GM12878 (cell line): ENCODE results near the gene RNF34. TPM values are rescaled to one million over a fixed set of nuclear protein-coding genes. Genes with fewer than 3 reads are reported as not detected.

Source experiments
- ATAC-seq: fragments of 200-7000 bp; cut with Tn5 transposase; 3 replicates; pipeline ENCODE4 v1.9.1; 2020; ENCODE audit warnings: mild to moderate bottlenecking, moderate library complexity
- BruUV-seq: library from RNA; stranded (reverse); fragments of 400-500 nt; replicated peaks from 2 replicates; lab custom pipeline; 2021; lab: Mats Ljungman, UMichigan
- CTCF ChIA-PET: fragments of 300-600 bp; sonication (Branson Sonifier 250); formaldehyde crosslinking; extraction: SDS; loops from one replicate; lab custom pipeline; 2021; ENCODE audit warnings: inconsistent platforms; lab: Yijun Ruan, JAX
- POLR2A ChIA-PET: fragments of 350-600 bp; formaldehyde crosslinking; extraction: SDS; loops from one replicate; lab custom pipeline; 2021; ENCODE audit warnings: inconsistent platforms; lab: Charles Lee
- RAD21 ChIA-PET: fragments of 300-600 bp; sonication (Branson Sonifier 250); formaldehyde crosslinking; loops from one replicate; lab custom pipeline; 2023; ENCODE audit warnings: antibody characterized with exemption; ENCODE audit not compliant: unreplicated experiment; lab: Charles Lee
- SMC1A ChIA-PET: fragments of 300-600 bp; sonication (Branson Sonifier 250); formaldehyde crosslinking; loops from one replicate; lab custom pipeline; 2023; ENCODE audit not compliant: unreplicated experiment, uncharacterized antibody; lab: Charles Lee
- DNase-seq: peaks from one replicate; pipeline ENCODE4 v3.0.0-alpha.2; 2011; ENCODE audit warnings: low read depth, low spot score
- FAIRE-seq: peaks from 3 replicates; lab custom pipeline; 2011; peaks lifted over from hg19 to GRCh38; lab: Jason Lieb, UNC
- H2AFZ ChIP-seq: 2 replicates; pipeline ENCODE4 v1.6.0; 2011; ENCODE audit warnings: low read depth, low read length, control low read depth; ENCODE audit not compliant: control insufficient read depth
- H3K27ac ChIP-seq: 2 replicates; pipeline ENCODE4 v1.5.1; 2011; ENCODE audit warnings: control low read depth; ENCODE audit not compliant: control insufficient read depth, insufficient read depth
- H3K27me3 ChIP-seq, 2 experiments: replicated peaks in 1 of 2; 2 replicates each; pipeline versions ENCODE4 v1.6.0 to v1.6.1; 2011; ENCODE audit warnings: low read length in 1 of 2; ENCODE audit not compliant: control insufficient read depth in 2 of 2, insufficient read depth in 2 of 2
- H3K36me3 ChIP-seq, 2 experiments: 2 replicates each; pipeline ENCODE4 v1.5.1; 2011; ENCODE audit warnings: low read length in 1 of 2; ENCODE audit not compliant: control insufficient read depth in 2 of 2, insufficient read depth in 2 of 2
- H3K4me1 ChIP-seq: 2 replicates; pipeline ENCODE4 v1.6.1; 2011; ENCODE audit warnings: mild to moderate bottlenecking, low read length, moderate library complexity, mixed read lengths; ENCODE audit not compliant: control insufficient read depth, insufficient read depth
- H3K4me2 ChIP-seq: 2 replicates; pipeline ENCODE4 v1.6.0; 2011; ENCODE audit warnings: control low read depth; ENCODE audit not compliant: control insufficient read depth, insufficient read depth
- H3K4me3 ChIP-seq: fragments of 200-600 bp; sonication (generic); 2 replicates; pipeline ENCODE4 v1.5.1; 2016
- H3K79me2 ChIP-seq: 2 replicates; pipeline ENCODE4 v1.6.0; 2011; ENCODE audit warnings: low read length; ENCODE audit not compliant: control insufficient read depth, insufficient read depth
- H3K9ac ChIP-seq: 2 replicates; pipeline ENCODE4 v1.8.0; 2011; ENCODE audit warnings: low read length, control low read depth, mixed read lengths; ENCODE audit not compliant: control insufficient read depth, insufficient read depth
- H3K9me3 ChIP-seq: replicated peaks from 3 replicates; pipeline ENCODE4 v1.5.1; 2011; ENCODE audit warnings: mild to moderate bottlenecking, low read length; ENCODE audit not compliant: control insufficient read depth, insufficient read depth
- H4K20me1 ChIP-seq: 2 replicates; pipeline ENCODE4 v1.6.0; 2011; ENCODE audit not compliant: control insufficient read depth, insufficient read depth
- ASH2L ChIP-seq: fragments of 300-600, 200-600 bp; sonication (generic); IDR thresholded peaks from 2 replicates; pipeline ENCODE4 v1.6.1; 2017; ENCODE audit warnings: low read depth, mild to moderate bottlenecking, borderline replicate concordance
- BCL11A ChIP-seq: IDR thresholded peaks from 2 replicates; pipeline ENCODE4 v1.6.1; 2011; ENCODE audit warnings: low read depth, low read length
- CBX3 ChIP-seq: fragments of 200-600 bp; sonication (generic); IDR thresholded peaks from 2 replicates; pipeline ENCODE4 v1.6.1; 2016; ENCODE audit warnings: low read depth, borderline replicate concordance
- CREM ChIP-seq: IDR thresholded peaks from 2 replicates; pipeline ENCODE4 v1.6.1; 2014; ENCODE audit warnings: antibody characterized with exemption, low read depth
- CTCF ChIP-seq, 3 experiments: IDR thresholded peaks in 2 of 3; conservative IDR thresholded peaks in 1 of 3; 2 replicates each; pipeline ENCODE4 v1.5.1; 2011; ENCODE audit warnings: low read depth in 3 of 3, low read length in 3 of 3, mild to moderate bottlenecking in 3 of 3, control low read depth in 2 of 3, moderate library complexity in 2 of 3, inconsistent platforms in 1 of 3, mixed read lengths in 1 of 3; ENCODE audit not compliant: control insufficient read depth in 2 of 3, insufficient read depth in 1 of 3; ENCODE audit errors: extremely low read depth in 1 of 3
- DPF2 ChIP-seq: fragments of 450-650 bp; IDR thresholded peaks from 2 replicates; pipeline ENCODE4 v1.6.1; 2017; ENCODE audit warnings: mild to moderate bottlenecking
- MEF2B ChIP-seq: fragments of 450-650 bp; IDR thresholded peaks from 2 replicates; pipeline ENCODE4 v1.6.1; 2018; ENCODE audit warnings: mild to moderate bottlenecking, moderate library complexity; ENCODE audit not compliant: partially characterized antibody, poor library complexity, severe bottlenecking
- POLR2A ChIP-seq: IDR thresholded peaks from 2 replicates; pipeline ENCODE4 v1.6.1; 2011; ENCODE audit warnings: low read depth, mild to moderate bottlenecking, low read length
- POLR2AphosphoS2 ChIP-seq: IDR thresholded peaks from 2 replicates; pipeline ENCODE4 v1.6.1; 2011; ENCODE audit warnings: low read depth, mild to moderate bottlenecking, low read length, improper control_type of control experiment, moderate library complexity
- SMAD1 ChIP-seq: fragments of 450-650 bp; IDR thresholded peaks from 2 replicates; pipeline ENCODE4 v1.6.1; 2018; ENCODE audit warnings: mild to moderate bottlenecking, low read depth; ENCODE audit not compliant: partially characterized antibody
- SMARCA5 ChIP-seq: fragments of 450-650 bp; IDR thresholded peaks from 2 replicates; pipeline ENCODE4 v1.6.1; 2017; ENCODE audit warnings: mild to moderate bottlenecking
- SPI1 ChIP-seq: IDR thresholded peaks from 2 replicates; pipeline ENCODE4 v1.6.1; 2011; ENCODE audit warnings: low read depth, mild to moderate bottlenecking, low read length, moderate library complexity, borderline replicate concordance; ENCODE audit not compliant: insufficient read depth
- STAT1 ChIP-seq: fragments of 450-650 bp; conservative IDR thresholded peaks from 2 replicates; pipeline ENCODE4 v1.6.1; 2014; ENCODE audit warnings: antibody characterized with exemption, mild to moderate bottlenecking
- STAT3 ChIP-seq: IDR thresholded peaks from 2 replicates; pipeline ENCODE4 v1.6.1; 2011; ENCODE audit warnings: low read depth, low read length, improper control_type of control experiment
- USF2 ChIP-seq: IDR thresholded peaks from 2 replicates; pipeline ENCODE4 v1.6.1; 2011; ENCODE audit warnings: low read depth, low read length, improper control_type of control experiment, borderline replicate concordance
- WRNIP1 ChIP-seq: IDR thresholded peaks from 2 replicates; pipeline ENCODE4 v1.6.1; 2011; ENCODE audit warnings: low read depth, low read length, improper control_type of control experiment, borderline replicate concordance
- ZNF24 ChIP-seq: fragments of 450-650 bp; IDR thresholded peaks from 2 replicates; pipeline ENCODE4 v1.6.1; 2017; ENCODE audit warnings: antibody characterized with exemption, mild to moderate bottlenecking
- ZZZ3 ChIP-seq: IDR thresholded peaks from 2 replicates; pipeline ENCODE4 v1.6.1; 2011; ENCODE audit warnings: low read depth; ENCODE audit not compliant: control insufficient read depth, insufficient read length
- WGBS: methylation state at CpG from one replicate; pipeline ENCODE4 v1.1.6; 2016; ENCODE audit warnings: low lambda C conversion rate; ENCODE audit not compliant: insufficient replicate concordance, insufficient coverage; ENCODE audit errors: missing lambda C conversion rate; 5-methylcytosine and 5-hydroxymethylcytosine counted together
- in situ Hi-C: fragments of 300-500 bp; cut with MboI; formaldehyde crosslinking; loops from 9 replicates; pipeline ENCODE4 v1.14.3; 2018; ENCODE audit warnings: mixed read lengths
- intact Hi-C: fragments of 100-400 bp; cut with micrococcal nuclease; formaldehyde crosslinking; loops from one replicate; pipeline ENCODE4 v1.14.2; 2022; ENCODE audit not compliant: unreplicated experiment
- polyA plus RNA-seq, 11 experiments: library from polyadenylated mRNA; depleted of rRNA in 4 of 11; unstranded in 6 of 11; stranded (reverse) in 5 of 11; fragments of >200 nt; fragmentation: Nextera tagmentation in 4 of 11; fragmentation: Illumina TruSeq in 1 of 11; extraction: Ambion mirVana in 4 of 11; extraction: Trizol in 1 of 11; gene quantifications; 1 replicate in 1 of 11; 2 replicates in 10 of 11; pipeline versions ENCODE4 v1.2.1 to v1.2.3, GENCODE V29; 2011 to 2016; ENCODE audit warnings: inconsistent platforms in 2 of 11, missing spikeins in 2 of 11, low read depth in 1 of 11
- total RNA-seq, 4 experiments: library from RNA; depleted of rRNA in 3 of 4; stranded (reverse); fragments of >200 nt in 3 of 4; fragmentation: Illumina TruSeq in 1 of 4; extraction: Trizol in 1 of 4; gene quantifications; 2 replicates each; pipeline versions ENCODE4 v1.2.1 to v1.2.3, GENCODE V29; 2013 to 2021
- TF ChIP-seq, protein P1 (sequence below): IDR thresholded peaks from 2 replicates; pipeline ENCODE4 v1.6.1; 2012; ENCODE audit warnings: low read length, inconsistent platforms
- TF ChIP-seq, protein P2 (sequence below): fragments of 450-650 bp; IDR thresholded peaks from 2 replicates; pipeline ENCODE4 v1.6.1; 2017; ENCODE audit warnings: low read depth, mild to moderate bottlenecking, moderate library complexity

Gene RNF34
- total and polyA plus RNA-seq, 10 of the 15 experiments (the other 5 are each of a cell fraction or from before 2014, with no cell fraction given): 63.6 to 199 (median 115) TPM

GRCh38 chr12:121365416-121366062 lies 34.4 kb upstream of the RNF34 start:
- TF ChIP-seq MEF2B: no peak
- TF ChIP-seq ZZZ3: no peak
- TF ChIP-seq, protein P1, sequence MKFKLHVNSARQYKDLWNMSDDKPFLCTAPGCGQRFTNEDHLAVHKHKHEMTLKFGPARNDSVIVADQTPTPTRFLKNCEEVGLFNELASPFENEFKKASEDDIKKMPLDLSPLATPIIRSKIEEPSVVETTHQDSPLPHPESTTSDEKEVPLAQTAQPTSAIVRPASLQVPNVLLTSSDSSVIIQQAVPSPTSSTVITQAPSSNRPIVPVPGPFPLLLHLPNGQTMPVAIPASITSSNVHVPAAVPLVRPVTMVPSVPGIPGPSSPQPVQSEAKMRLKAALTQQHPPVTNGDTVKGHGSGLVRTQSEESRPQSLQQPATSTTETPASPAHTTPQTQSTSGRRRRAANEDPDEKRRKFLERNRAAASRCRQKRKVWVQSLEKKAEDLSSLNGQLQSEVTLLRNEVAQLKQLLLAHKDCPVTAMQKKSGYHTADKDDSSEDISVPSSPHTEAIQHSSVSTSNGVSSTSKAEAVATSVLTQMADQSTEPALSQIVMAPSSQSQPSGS: no peak
- TF ChIP-seq STAT3: no peak
- no peak for TF ChIP-seq STAT1
- TF ChIP-seq WRNIP1: no peak
- no peak for TF ChIP-seq CBX3
- no peak for TF ChIP-seq CTCF (IDR thresholded peaks at IDR 0.05 in 2 of 3, conservative IDR thresholded peaks at IDR 0.05 in 1 of 3; ENCODE audit: control insufficient read depth in 2 of 3, extremely low read depth in 1 of 3, insufficient read depth in 1 of 3, low read depth in 3 of 3, low read length in 3 of 3)
- TF ChIP-seq POLR2AphosphoS2: no peak
- no peak for TF ChIP-seq CREM
- TF ChIP-seq ASH2L: no peak
- no peak for TF ChIP-seq ZNF24
- no peak for TF ChIP-seq POLR2A
- TF ChIP-seq SMAD1: no peak
- TF ChIP-seq USF2: no peak
- no peak for TF ChIP-seq DPF2
- TF ChIP-seq, protein P2, sequence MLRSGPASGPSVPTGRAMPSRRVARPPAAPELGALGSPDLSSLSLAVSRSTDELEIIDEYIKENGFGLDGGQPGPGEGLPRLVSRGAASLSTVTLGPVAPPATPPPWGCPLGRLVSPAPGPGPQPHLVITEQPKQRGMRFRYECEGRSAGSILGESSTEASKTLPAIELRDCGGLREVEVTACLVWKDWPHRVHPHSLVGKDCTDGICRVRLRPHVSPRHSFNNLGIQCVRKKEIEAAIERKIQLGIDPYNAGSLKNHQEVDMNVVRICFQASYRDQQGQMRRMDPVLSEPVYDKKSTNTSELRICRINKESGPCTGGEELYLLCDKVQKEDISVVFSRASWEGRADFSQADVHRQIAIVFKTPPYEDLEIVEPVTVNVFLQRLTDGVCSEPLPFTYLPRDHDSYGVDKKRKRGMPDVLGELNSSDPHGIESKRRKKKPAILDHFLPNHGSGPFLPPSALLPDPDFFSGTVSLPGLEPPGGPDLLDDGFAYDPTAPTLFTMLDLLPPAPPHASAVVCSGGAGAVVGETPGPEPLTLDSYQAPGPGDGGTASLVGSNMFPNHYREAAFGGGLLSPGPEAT: no peak
- no peak for TF ChIP-seq BCL11A
- TF ChIP-seq SPI1: no peak
- TF ChIP-seq SMARCA5: no peak
- ChIA-PET POLR2A (interaction anchor here (0.5 to 1.0 kb wide), 2 partner anchors 9 to 152 kb away, joined by 3 read pairs; no protein-coding TSS in a partner anchor), SMC1A (no interaction called here), CTCF (interaction anchor here (0.6 kb wide), 1 partner anchor 31 kb away, joined by 3 read pairs; no protein-coding TSS in a partner anchor), RAD21 (no interaction called here)
- no peak overlapping the region for H3K27ac ChIP-seq
- no peak overlapping the region for H3K4me3 ChIP-seq
- intact Hi-C loops (no loop called here), in situ Hi-C loops (no loop called here)
- no peak overlapping the region for H3K4me2 ChIP-seq
- DNase-seq (no peak), FAIRE-seq (no peak), ATAC-seq (no peak)
- no peaks in the 10 kb centered on the region for H3K79me2 ChIP-seq
- H3K4me1 ChIP-seq: no peaks in the 10 kb centered on the region
- H4K20me1 ChIP-seq: no peaks in the 10 kb centered on the region
- H3K9me3 ChIP-seq: no peaks in the 10 kb centered on the region
- no peaks in the 10 kb centered on the region for H3K27me3 ChIP-seq
- H3K36me3 ChIP-seq: no peaks in the 10 kb centered on the region
- WGBS: 56% methylated on average over 5 of the region's 5 CpGs
- no TSS peak for BruUV-seq
- H2AFZ ChIP-seq: no peak overlapping the region
- no peak overlapping the region for H3K9ac ChIP-seq
